Stimulated activated CD8-positive, alpha-beta memory T cell treated with anti-CD3 and anti-CD28 coated beads, Interleukin-15, amount 100 ng/mL, for 4 hours (primary cell): Measurements from ENCODE around the gene APEX2.
"Not testable (repeated sequence)": the region's sequence is repeated elsewhere in the genome, so short reads cannot be mapped to it uniquely, and the experiment has no call there.

Experiments used
- DNase-seq, 2 donors: peaks; one replicate each; pipeline ENCODE4 v3.0.0-alpha.2; 2020; ENCODE audit warnings: low read depth in 2 of 2

APEX2 gene

DNA sequence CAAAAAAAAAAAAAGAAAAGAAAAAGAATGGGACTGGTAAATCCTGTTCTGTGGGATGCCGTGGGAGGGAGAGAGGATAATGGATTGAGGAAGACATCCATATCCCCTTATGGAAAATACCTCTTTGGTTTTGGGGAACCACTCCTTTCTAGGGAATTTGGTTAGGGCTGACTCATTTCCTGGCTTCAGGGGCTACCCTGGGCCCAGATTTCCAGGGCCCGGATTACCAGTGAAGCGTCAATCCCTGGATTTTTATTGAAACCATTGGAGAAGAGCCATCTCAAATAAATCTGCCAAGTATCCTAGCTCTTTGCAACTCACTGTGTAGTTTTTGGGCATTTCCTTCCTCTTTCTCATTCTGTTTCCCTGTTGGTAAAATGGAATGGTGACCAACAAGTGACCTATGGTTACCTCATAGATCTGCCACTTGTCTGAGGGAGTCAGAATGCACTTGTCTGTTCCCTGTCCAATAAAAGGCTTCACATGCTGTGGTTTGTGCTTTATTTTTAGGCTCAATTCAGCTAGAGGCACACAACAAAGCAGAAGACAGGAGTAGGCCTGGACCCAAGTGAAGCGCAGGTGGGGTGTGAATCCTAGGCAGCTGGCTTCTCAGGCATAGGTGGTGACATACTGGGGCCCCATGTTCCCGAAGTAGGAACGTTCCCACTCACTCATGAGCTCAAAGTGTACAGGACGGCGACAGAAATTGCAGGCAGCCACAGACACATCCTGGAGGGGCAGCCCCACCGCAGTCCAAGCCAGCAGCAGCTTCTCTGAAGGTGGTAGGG, 8.6 kb downstream of the APEX2 start:
- DNase-seq: no peak

DNA sequence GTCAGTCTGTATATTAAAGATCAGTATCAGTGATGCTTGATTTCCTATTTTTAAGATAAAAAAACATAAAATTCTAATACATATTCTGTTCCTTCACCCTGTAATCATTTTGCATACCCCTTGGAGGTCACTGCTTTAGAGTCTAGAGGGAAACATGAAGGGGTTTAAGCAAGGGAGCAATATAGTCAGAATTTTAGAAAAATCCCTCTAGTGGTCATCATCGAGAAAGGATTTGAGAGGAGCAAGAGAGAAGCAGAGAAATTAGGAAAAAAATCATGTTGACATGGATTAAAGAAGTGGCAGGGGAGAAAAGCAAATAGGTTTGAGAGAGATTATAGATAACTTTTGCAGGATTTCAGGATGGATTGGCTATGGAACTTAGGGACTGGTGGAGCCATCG, 11.1 kb downstream of the APEX2 start:
- DNase-seq: no peak

DNA sequence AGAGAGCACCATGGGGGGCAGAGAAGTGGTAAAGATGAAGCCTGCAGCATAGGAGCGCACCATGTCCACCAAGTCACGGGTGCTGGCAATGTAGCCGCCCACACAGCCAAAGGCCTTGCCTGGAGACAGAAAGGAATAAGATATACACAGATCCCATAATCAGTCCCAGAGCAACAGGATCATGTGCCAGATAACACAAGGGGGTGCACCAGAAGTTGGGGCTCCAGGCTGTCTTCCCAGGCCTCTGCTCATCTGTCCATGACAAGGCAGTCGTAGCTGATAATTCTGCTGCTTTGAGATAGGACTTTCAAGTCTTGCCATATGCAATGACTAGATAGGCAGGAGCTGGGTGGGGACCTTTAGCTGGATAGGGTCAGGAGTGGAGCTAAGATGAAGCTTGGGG, 14.7 kb downstream of the APEX2 start:
- DNase-seq: no peak

DNA sequence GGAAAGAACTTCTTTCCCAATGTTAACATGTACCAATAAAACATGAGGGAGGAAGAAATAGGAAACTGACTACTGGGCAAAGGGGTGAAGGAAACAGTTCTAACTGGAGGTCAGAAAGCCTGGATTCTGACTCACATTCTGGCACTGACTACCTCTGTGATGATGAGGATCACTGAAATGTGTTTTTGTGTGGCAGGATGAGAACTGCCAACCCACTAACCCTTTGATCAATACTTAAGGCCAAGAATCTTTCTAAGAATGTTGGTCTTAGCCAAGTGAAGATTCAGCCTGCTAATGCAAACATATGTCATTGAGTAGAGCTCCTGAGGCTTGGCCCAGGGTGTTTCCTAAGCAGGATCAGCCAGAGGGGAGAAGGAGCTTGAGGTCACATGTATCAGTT, 26.0 kb downstream of the APEX2 start:
- DNase-seq: no peak

DNA sequence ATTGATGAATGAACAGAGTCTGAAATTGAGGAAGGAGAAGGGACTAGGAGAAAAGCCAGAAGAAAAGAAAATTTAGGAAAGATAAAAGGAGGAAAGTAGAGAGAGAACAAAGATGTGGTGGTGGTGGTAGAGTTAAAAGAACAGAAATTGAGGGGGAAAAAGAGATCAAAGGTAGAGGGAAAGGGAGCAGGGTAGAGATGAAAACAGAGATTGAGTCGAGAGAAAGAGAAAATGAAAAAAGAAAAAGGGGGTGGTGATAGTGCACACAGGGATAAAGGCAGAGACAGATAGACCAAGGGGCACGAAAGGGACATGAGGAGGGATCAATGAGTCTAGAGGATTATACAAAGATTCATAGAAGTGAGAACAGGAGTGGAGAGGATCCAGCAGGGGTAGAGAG, 26.7 kb downstream of the APEX2 start:
- DNase-seq: no peak

DNA sequence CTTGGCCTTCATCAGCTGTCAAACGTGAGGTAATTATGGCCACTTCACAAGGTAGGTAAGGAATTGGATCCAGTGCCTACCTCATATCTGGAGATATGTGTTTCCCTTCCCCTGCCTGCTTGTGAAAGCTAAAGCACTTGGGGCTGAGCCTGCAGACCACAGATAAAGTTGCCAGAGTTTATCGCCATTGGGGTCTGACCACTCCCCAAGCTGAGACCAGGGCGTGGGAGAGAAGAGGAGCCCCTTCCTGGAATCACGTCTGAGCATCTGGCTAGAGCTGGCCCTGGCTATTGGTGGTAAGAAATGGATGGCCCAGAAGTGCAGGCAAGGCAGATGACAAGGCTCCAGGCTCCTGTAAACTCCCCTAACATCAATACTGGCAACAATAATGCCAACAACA, 27.9 kb downstream of the APEX2 start:
- no peak for DNase-seq

DNA sequence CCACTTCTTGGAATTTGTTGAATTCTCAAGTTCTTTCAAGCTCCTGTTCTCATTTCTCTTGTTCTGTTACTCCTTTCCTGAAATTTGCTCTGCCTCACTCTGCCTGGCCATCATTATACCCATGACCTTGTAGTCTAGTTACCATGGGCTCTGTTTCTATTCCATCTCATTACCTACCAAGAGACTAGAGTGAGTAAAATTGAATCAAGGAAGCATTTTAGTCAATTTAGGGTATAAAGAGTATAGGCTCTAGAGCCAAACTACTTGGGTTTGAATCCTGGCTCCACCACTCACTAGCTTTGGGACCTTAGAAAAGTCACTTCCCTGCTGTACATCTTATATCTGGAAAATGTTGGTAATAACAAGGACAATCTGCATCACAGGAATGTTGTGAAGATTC, 28.4 kb downstream of the APEX2 start:
- no peak for DNase-seq

DNA sequence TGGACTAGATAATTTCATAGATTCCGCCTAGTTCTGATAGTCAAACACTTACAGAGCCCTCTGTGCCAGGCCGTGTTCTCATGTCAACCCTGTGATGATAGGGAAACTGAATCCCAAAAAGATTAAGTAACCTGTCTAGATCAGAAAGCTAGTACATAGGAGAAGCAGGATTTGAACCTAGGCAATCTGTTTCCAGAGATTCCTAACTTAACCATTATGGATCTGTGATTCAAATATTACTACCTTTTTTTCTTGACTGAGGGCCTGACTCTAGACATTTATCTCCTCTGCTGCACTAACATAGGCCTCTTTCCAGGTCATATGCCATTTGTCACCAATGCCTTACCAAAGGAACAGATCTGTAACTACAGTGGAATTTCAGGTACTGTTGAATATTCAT, 29.1 kb downstream of the APEX2 start:
- no peak for DNase-seq

DNA sequence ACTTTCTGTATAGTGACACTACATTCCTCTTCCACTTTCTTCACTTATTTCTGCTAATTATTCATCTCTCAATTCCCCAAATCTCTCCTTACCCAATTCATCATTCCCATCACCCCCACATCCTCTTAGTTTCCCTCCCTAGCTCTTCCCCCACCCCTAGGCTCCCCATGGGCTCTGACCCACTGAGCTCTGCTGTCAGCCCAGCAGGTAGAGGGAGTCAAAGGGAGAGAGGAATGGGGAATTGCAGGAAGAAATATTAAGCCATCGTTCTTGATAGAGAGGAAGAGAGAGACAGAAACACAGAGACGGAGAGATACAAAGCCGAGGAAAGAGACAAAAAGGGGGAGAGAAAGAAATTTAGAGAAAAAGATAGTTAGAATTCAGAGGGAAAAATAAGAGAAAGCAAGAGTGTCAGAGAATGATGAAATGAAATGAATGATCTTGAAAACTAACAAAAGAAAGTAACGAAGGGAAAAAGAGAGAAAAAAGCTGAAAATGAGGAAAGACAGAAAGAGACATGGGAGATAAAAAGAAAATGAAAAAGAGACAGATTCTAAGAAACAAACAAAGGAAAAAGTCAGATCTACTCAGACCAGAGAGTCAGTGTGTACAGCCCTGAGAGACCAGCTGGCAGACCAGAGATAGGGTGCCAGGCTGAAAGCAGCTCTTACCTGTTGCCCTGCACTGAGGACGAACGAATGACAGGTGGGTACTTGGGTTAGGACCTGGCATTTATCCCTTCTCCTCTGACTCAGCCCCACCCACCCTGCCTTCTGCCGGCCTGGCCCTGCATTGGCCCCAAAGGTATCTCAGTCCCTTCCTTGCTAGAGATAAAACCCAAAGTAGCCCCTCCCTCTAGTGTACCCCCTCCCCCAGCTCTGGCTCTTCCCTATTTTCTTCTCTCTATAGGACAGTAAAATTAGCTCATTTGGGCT, 30.4 kb downstream of the APEX2 start, which contains the start of gene ALAS2:
Gene ALAS2 (minus strand): TSS at position 707 of the 935 bp plus-strand sequence. CDS start 4,977 bp downstream, outside the sequence.
- no peak for DNase-seq

DNA sequence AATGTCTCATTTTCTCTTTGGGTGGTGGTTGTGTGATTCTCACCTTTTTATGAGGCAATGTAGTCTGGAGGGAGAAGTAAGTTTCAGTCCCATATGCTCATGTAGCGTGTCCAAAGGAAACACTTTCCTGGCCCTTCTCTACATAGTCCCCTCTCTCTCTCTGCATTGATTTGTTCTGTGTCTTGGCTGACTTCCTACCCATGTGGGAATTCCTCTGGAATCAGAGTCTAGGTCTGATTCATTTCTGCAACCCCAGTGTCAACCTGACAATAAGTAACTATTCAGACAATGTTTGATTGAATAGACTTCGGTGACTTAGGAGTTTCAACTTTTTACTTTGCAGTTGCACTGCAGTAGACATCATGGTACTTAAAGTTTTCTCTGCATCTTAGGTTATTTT, 33.3 kb downstream of the APEX2 start:
- DNase-seq: no peak

DNA sequence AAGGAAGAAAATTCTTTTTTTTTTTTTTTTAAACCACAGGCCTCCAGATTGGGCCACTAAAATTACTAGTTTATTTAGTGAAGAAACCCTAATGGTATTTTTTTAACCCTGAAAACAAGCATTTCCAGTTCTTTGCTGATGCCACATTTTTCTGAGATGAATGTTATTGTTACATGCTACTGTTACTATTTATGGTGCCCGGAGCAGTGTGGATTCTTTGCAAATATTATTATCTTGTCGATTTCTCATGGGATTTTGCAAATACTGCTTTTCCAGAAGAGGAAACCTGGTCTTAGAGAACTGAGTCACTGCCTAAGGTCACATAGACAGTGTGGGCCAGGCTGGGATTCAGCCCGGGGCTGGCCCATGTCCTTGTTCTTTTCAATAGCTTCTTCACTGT, 39.3 kb downstream of the APEX2 start:
- DNase-seq: no peak

DNA sequence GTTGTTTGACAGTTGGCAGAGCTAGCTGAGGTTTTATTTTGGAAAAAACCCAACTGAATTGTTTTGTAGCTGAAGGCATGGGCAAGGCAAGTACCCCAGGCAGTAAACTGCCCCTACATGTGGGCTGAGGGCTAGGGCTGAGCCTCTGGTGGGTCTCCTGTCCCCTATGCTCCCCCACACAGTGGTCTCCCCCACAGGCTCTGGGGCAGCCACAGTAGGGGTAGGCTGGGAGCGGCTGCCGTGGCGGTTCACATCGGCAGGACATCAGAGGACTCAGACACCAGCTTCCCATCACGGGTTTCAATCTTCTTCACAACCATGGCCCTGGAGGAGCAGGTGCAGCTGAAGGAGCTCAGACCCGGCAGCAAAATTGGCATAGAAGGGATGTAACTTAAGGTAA, 41.4 kb downstream of the APEX2 start:
- no peak for DNase-seq

DNA sequence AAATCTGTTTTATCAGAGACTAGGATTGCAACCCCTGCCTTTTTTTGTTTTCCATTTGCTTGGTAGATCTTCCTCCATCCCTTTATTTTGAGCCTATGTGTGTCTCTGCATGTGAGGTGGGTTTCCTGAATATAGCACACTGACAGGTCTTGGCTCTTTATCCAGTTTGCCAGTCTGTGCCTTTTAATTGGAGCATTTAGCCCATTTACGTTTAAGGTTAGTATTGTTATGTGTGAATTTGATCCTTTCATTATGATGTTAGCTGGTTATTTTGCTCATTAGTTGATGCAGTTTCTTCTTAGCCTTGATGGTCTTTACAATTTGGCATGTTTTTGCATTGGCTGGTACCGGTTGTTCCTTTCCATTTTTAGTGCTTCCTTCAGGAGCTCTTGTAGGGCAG, 50.4 kb downstream of the APEX2 start:
- DNase-seq: not testable (repeated sequence)

DNA sequence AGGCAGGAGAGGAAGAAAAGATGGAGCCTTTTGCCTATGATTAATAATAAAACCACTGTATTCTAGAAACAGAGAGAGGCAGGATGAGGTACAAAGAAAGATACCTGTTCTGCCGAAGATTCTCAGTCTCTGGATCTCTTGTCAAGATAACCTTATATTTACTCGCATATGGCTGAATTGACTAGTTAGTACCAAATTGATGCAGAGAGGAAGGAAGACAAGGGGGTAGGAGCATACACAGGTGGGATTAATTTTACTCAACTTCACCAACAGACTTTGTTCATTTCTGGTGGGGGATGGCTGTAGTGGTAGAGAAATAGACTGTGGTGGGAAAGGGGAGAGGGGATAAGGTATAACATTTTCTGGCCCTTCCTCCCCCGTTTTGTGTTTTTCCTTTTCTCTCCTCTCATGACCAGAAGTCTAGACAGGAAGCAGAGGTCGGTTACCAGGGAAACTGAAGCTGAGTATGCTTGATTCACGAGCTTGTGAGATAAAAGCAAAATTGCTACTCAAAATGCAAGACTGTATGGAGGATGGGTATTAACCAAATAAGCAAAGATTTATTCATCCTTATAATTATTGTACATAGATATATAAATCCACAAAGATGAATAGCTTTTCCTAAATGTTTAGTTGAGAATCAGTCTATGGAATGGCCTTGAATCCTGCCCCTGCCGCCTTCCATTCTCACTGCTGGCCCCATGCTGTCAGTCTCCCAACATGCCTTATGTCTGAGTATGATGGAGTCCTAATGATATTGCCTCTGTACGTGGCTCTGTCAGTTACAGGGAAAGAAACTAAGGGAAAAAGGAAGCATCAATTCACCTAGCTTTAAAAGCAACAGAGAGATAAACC, 56.9 kb downstream of the APEX2 start:
- DNase-seq: no peak

DNA sequence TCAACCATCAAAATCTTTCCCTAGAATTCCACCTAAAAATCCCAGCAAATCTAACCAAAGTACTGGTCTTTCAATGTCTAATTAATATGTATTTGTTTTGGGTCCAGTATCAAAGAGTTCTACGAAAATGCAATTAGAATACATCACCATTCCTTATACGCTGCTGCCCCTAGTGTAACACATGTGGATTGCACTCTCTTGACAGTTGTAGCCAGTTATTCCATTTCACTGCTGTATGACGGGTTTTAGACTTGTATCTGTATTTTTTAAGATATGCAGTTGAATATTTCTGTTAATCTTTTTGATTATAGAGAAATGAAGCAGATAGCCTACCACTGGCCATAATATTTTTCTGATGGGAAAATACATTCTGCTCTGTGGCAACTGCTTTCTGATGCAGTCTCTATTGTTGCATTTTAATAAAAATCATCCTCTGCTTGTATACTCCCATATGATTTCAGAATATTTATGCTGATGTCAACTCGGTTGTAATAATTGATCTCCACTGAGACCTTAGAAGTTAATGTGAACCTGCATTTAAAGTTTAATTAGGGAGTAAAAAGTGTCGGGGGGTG, 57.6 kb downstream of the APEX2 start:
- no peak for DNase-seq
